Keratinocyte (primary cell): Measurements from ENCODE around the gene SLX4IP.
A peak's percentile ranks its signal among the peaks of the same experiment; 100 is the strongest.

Source experiments
- EZH2 ChIP-seq: IDR thresholded peaks from one replicate; pipeline ENCODE4 v1.6.1; 2012; ENCODE audit warnings: inconsistent platforms, mild to moderate bottlenecking, low read length, moderate library complexity
- TF ChIP-seq, protein P1 (sequence below), 3 experiments: IDR thresholded peaks in 1 of 3; conservative IDR thresholded peaks in 1 of 3; optimal IDR thresholded peaks in 1 of 3; 2 replicates in 2 of 3; 3 replicates in 1 of 3; pipeline versions ENCODE3 to v1.5.1; 2011; ENCODE audit warnings: low read length in 3 of 3, mild to moderate bottlenecking in 3 of 3, moderate library complexity in 2 of 3, control low read depth in 1 of 3, inconsistent platforms in 1 of 3; ENCODE audit not compliant: insufficient read depth in 2 of 3; ENCODE audit errors: extremely low read depth in 1 of 3

DNA sequence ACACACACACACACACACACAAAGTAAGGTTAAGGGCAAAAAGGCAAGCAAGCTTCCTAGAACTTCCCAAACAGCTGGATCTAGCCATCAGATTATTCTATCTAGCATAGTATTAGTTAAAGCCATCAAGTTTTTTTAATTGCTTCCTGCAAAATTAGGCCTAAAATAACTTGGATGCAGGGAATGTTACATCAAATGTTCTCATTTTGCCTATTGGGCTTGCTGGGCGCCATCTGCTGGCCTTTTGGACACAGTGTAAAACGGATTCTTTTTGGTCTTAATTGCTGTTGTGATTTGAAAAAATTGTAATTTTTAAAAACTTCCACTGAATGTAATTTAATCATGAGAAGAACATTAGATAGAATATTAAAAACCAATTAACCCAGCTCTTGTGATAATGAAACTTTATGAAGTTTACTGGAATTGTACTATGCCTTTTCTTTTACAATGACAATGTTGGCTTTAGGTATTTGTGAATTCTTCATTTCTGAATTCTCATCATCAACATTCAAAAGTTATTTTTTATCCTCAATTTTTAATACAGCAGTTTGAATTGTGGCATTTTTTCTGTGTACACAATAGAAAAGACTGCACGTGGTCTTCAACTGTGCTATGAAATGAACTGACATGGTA lies 7.9 kb upstream of the SLX4IP start:
- no peak for TF ChIP-seq EZH2
- TF ChIP-seq, protein P1, sequence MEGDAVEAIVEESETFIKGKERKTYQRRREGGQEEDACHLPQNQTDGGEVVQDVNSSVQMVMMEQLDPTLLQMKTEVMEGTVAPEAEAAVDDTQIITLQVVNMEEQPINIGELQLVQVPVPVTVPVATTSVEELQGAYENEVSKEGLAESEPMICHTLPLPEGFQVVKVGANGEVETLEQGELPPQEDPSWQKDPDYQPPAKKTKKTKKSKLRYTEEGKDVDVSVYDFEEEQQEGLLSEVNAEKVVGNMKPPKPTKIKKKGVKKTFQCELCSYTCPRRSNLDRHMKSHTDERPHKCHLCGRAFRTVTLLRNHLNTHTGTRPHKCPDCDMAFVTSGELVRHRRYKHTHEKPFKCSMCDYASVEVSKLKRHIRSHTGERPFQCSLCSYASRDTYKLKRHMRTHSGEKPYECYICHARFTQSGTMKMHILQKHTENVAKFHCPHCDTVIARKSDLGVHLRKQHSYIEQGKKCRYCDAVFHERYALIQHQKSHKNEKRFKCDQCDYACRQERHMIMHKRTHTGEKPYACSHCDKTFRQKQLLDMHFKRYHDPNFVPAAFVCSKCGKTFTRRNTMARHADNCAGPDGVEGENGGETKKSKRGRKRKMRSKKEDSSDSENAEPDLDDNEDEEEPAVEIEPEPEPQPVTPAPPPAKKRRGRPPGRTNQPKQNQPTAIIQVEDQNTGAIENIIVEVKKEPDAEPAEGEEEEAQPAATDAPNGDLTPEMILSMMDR (optimal IDR thresholded peaks at IDR 0.05 in 1 of 3, IDR thresholded peaks at IDR 0.05 in 1 of 3, conservative IDR thresholded peaks at IDR 0.05 in 1 of 3; ENCODE audit: extremely low read depth in 1 of 3, insufficient read depth in 2 of 3, low read length in 3 of 3), result peak; percentile 69 to 72 (median 71)
